D721Med (cell line): ENCODE data around the gene PCSK5.
"Not testable (repeated sequence)": the region's sequence is repeated elsewhere in the genome, so short reads cannot be mapped to it uniquely, and the experiment has no call there.

Experiments
- DNase-seq: peaks from one replicate; pipeline ENCODE4 v3.0.0; 2011; ENCODE audit warnings: low spot score; ENCODE audit not compliant: insufficient read length
- FAIRE-seq: peaks from 2 replicates; lab custom pipeline; 2011; peaks lifted over from hg19 to GRCh38; lab: Jason Lieb, UNC
- CTCF ChIP-seq: IDR thresholded peaks from 2 replicates; pipeline ENCODE4 v1.5.1; 2012; ENCODE audit warnings: mild to moderate bottlenecking, control low read depth; ENCODE audit not compliant: insufficient read depth; ENCODE audit errors: missing control alignments

Gene PCSK5

GRCh38 chr9:75852746-75853145 lies 37.7 kb upstream of the PCSK5 start:
- FAIRE-seq (no peak), DNase-seq (no peak)
- no peak for TF ChIP-seq CTCF

- TF ChIP-seq CTCF = peak; percentile 59
- no peak for DNase-seq
- no peak for FAIRE-seq
Measured at GRCh38 chr9:75855509-75855908, 35.0 kb upstream of the PCSK5 start.

GRCh38 chr9:75858497-75859092 lies 31.9 kb upstream of the PCSK5 start:
- no peak for FAIRE-seq
- no peak for DNase-seq
- TF ChIP-seq CTCF = no peak

GRCh38 chr9:75864266-75864665 lies 26.2 kb upstream of the PCSK5 start:
- TF ChIP-seq CTCF = no peak
- FAIRE-seq (no peak), DNase-seq (no peak)

GRCh38 chr9:75866273-75866871 lies 24.1 kb upstream of the PCSK5 start:
- DNase-seq = no peak
- TF ChIP-seq CTCF = peak; percentile 84
- no peak for FAIRE-seq

- DNase-seq, FAIRE-seq: not testable (repeated sequence)
Measured at GRCh38 chr9:75868526-75868925, 21.9 kb upstream of the PCSK5 start.

- TF ChIP-seq CTCF = no peak
- FAIRE-seq (no peak), DNase-seq (no peak)
Measured at GRCh38 chr9:75869236-75869635, 21.2 kb upstream of the PCSK5 start.

- no peak for TF ChIP-seq CTCF
- DNase-seq (no peak), FAIRE-seq (no peak)
Measured at GRCh38 chr9:75870450-75870849, 20.0 kb upstream of the PCSK5 start.
